Activated T-helper 1 cell treated with anti-CD3 and anti-CD28 coated beads, Interleukin-2, amount 50 U/mL, for 16 hours (primary cell): Measurements from ENCODE around the gene CEP76.

ENCODE experiments used
- DNase-seq, 2 donors: peaks; one replicate each; pipeline ENCODE4 v3.0.0-alpha.2; 2020; ENCODE audit warnings: low read depth in 1 of 2, low spot score in 1 of 2

Gene CEP76

GRCh38 chr18:12711446-12711845 is 8.9 kb upstream of the CEP76 start:
- DNase-seq, result no peak

- DNase-seq, result no peak
These were observed 1.1 kb upstream of the CEP76 start for GRCh38 chr18:12703664-12704063.

GRCh38 chr18:12703096-12703567 is 609 bp upstream of the CEP76 start:
- DNase-seq, result no peak

- DNase-seq, result no peak
These were observed 1.4 kb downstream of the CEP76 start for GRCh38 chr18:12701161-12701560.

GRCh38 chr18:12699747-12700146 is 2.8 kb downstream of the CEP76 start:
- DNase-seq, result no peak

GRCh38 chr18:12694032-12694431 is 8.5 kb downstream of the CEP76 start:
- DNase-seq, result no peak

GRCh38 chr18:12692206-12692605 is 10.3 kb downstream of the CEP76 start:
- DNase-seq, result no peak

GRCh38 chr18:12689256-12689850 is 13.2 kb downstream of the CEP76 start:
- no peak for DNase-seq

GRCh38 chr18:12686100-12686499 is 16.4 kb downstream of the CEP76 start:
- DNase-seq, result no peak

GRCh38 chr18:12679183-12679786 is 23.2 kb downstream of the CEP76 start:
- DNase-seq, result no peak

- DNase-seq, result no peak
These were observed 34.5 kb downstream of the CEP76 start for GRCh38 chr18:12668041-12668440.

GRCh38 chr18:12659904-12660605 is 42.5 kb downstream of the CEP76 start:
- DNase-seq, result no peak

- DNase-seq, result peak; percentile 7 to 10
These were observed 43.9 kb downstream of the CEP76 start for GRCh38 chr18:12658426-12659138.

GRCh38 chr18:12657684-12658425 is 44.7 kb downstream of the CEP76 start, which contains the start of gene SPIRE1:
Gene SPIRE1 (minus strand): TSS chr18:12658107. CDS start chr18:12657866, 241 bp downstream.
- DNase-seq, result peak; percentile 9 to 20

GRCh38 chr18:12656938-12657683 is 45.4 kb downstream of the CEP76 start:
- no peak for DNase-seq

GRCh38 chr18:12656605-12656937 is 46.0 kb downstream of the CEP76 start:
- no peak for DNase-seq

GRCh38 chr18:12654971-12655370 is 47.6 kb downstream of the CEP76 start:
- no peak for DNase-seq

GRCh38 chr18:12652861-12653401 is 49.6 kb downstream of the CEP76 start:
- no peak for DNase-seq

- no peak for DNase-seq
These were observed 50.9 kb downstream of the CEP76 start for GRCh38 chr18:12651651-12652050.

GRCh38 chr18:12647773-12648172 is 54.8 kb downstream of the CEP76 start:
- no peak for DNase-seq
